Inferior parietal cortex (tissue), 1 donor: ENCODE data around the gene YEATS2.

Experiments used
- DNase-seq: peaks from one replicate; pipeline ENCODE4 v3.0.0-alpha.2; 2016; ENCODE audit errors: extremely low spot score

The YEATS2 gene

GRCh38 chr3:183837390-183837789 is 139.8 kb downstream of the YEATS2 start:
- DNase-seq, result no peak

GRCh38 chr3:183837894-183838293 is 140.3 kb downstream of the YEATS2 start:
- no peak for DNase-seq

GRCh38 chr3:183839751-183840150 is 142.2 kb downstream of the YEATS2 start:
- DNase-seq, result no peak

GRCh38 chr3:183844606-183845005 is 147.0 kb downstream of the YEATS2 start:
- no peak for DNase-seq

- DNase-seq, result no peak
These were observed 147.5 kb downstream of the YEATS2 start for GRCh38 chr3:183845090-183845489.

GRCh38 chr3:183845608-183846288 is 148.2 kb downstream of the YEATS2 start:
- no peak for DNase-seq

- no peak for DNase-seq
These were observed 156.9 kb downstream of the YEATS2 start for GRCh38 chr3:183854318-183855035.

GRCh38 chr3:183857863-183858262 is 160.3 kb downstream of the YEATS2 start:
- DNase-seq, result no peak
